ENCODE data around the gene STAB1.

Gene STAB1

DNA sequence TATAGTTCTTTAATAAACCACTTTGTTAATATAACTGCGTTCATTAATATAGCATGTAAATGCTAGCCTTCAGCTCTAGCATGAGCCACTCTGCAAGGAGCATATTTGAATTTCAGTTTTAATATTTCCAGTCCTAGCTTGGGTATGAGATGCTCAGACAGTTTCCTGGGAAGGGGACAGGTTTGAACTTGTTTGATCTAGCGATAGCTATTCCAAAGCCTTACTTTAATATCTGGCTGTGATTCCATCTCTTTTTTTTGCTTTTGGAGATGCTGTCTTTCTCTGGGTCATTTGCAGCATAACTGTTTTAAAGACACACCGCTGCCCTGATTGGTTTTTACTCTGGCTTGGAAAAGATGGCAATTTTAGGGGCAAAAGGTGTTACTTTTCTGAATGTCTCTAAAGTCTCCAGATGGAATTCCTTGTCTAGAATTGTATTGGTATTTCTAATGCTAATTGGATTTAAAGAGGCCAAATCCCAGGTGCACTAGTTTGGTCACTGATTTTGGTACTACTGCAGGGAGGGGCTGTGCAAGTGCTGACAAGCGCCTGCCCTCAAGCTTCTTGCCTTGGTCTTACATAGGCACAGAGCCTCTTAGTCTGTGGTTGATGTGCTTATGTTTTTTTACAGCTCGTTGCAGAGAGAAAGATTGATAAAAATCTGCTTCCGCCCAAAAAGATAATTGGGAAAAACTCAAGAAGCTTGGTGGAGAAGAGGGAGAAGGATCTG, 36.9 kb upstream of the STAB1 start:
- DNase-seq (ENCODE audit: low read depth, low spot score) = no peak

- no peak for DNase-seq (ENCODE audit: low read depth, low spot score)
Measured at GRCh38 chr3:52458770-52459545, 36.2 kb upstream of the STAB1 start.

DNA sequence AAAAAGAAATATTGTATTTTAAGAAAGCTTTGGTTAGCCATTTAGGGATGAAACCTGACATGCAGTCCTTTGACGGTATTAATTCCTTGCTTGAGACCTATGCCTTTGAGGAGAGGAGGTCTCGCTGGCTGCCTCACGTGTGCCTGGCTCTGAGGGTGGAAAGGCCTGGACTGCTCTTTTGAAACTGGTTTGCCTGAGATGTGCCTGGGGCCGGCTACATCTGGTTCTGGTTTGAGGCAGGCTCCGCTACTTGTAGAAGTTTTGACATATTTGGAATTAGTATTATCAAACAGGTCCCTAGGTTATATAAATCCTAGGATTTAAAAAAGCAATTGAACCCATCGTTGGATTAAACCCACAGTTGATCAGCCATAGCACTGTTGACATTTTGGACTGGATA, 33.3 kb upstream of the STAB1 start:
- no peak for DNase-seq (ENCODE audit: low read depth, low spot score)

DNA sequence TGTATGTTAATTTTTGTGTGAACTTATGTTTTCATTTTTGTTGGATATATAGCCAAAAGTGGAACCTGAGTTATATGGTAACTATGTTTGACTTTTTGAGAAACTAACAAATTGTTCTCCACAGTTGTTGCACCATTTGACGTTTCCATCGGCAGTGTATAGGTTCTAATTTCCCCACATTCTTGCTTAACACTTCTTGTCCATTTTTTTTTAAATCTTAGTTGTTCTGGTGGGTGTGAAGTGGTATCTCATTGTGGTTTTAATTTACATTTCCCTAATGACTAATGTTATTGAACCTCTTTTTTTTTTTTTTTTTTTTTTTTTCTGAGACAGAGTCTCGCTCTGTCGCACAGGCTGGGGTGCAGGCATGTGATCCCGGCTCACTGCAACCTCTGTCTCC, 31.7 kb upstream of the STAB1 start:
- DNase-seq (ENCODE audit: low read depth, low spot score) = no peak

- no peak for DNase-seq (ENCODE audit: low read depth, low spot score)
Measured at GRCh38 chr3:52468336-52468735, 26.8 kb upstream of the STAB1 start.

DNA sequence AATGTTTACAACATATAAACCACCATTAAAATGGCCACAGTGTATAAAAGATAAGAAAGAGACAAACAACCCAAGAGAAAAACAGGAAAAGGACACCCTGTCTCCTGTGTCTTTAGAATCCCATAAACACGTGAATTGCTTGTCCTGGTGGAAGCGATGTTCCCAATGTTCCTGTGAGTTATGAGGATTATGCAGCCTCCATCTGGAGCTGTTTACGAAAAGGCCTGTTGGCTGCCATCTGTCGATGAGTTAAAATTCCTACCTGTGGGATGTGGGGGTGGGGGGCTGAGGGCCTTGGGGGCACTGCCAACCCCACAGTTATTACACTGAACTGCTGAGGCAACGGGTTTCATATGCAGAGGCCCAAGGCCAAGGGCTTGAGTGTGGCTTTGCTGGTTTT, 26.1 kb upstream of the STAB1 start:
- no peak for DNase-seq (ENCODE audit: low read depth, low spot score)

DNA sequence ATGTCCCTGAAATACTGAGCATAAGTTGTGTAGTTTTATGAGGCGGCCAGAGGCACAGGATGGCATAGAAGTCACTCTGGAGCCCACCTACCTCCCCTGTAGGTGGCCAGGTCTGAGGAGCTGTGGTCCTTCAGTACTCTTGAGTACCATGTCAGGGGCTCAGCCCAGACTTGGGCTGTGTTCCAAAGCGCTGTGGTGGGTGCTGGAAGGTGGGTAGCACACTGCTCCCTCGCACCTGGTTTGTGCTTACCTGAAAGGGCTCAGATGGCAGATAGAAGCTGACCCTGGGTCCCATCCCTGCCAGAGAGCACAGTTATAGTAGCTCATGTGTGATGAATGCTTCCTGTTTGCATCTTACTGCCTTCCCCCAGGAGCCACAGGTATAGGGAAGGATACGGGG, 24.2 kb upstream of the STAB1 start:
- no peak for DNase-seq (ENCODE audit: low read depth, low spot score)

- no peak for DNase-seq (ENCODE audit: low read depth, low spot score)
Measured at GRCh38 chr3:52471371-52472238, 23.5 kb upstream of the STAB1 start.

DNA sequence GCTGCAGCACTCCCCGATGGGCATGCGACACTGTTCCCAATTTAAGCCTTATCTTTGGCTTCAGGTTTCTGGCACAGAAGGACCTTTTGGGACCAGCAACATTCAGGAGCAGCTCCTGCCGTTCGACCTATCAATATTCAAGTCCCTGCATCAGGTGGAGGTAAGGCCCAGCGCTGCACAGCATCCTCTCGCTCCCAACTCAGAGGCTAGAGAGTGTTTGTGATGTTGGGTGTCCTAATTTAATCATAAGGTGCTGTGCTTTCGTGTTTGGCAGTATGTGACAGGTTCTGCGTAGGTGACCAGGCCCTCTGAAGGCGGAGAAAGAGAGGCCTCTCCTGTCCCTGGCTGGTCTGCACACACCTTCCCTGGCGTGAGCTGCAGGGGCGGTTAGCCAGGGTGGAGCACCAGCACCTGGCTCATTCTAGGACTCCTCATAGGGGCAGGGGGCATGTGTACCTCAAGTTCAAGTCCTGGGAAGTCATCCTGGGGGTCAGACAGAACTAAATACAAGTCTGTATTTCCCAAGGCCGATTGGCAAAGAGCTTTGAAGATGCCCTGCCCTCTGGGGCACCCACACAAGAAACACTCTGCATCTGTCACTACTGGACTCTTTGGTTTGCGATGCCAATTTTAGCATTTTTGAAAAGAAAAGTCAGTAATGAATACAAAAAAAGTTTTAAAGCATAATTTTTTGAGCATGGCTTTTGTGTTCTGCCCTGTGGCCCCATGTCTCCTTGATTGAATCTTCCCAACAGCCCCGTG, 22.7 kb upstream of the STAB1 start:
- no peak for DNase-seq (ENCODE audit: low read depth, low spot score)

DNA sequence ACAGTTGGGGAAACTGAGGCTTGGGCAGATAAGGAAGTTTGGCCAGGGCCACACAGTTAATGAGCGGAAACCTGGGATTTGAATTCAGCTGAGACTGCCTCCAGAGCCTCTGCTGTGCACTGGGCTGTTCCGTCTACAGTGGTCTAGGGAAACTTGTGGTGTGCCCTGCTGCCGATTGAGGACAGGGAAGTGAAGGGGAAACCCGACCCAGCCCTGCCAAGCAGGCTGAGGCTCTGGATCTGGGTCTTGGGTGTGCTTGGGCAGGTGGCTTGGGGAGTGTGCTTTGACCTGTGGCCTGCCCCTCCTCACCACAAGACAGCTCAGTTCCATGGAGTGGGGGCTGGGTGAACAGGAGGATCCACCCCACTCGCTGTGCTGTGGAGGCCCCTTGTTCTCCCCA, 22.1 kb upstream of the STAB1 start:
- DNase-seq (ENCODE audit: low read depth, low spot score) = no peak

DNA sequence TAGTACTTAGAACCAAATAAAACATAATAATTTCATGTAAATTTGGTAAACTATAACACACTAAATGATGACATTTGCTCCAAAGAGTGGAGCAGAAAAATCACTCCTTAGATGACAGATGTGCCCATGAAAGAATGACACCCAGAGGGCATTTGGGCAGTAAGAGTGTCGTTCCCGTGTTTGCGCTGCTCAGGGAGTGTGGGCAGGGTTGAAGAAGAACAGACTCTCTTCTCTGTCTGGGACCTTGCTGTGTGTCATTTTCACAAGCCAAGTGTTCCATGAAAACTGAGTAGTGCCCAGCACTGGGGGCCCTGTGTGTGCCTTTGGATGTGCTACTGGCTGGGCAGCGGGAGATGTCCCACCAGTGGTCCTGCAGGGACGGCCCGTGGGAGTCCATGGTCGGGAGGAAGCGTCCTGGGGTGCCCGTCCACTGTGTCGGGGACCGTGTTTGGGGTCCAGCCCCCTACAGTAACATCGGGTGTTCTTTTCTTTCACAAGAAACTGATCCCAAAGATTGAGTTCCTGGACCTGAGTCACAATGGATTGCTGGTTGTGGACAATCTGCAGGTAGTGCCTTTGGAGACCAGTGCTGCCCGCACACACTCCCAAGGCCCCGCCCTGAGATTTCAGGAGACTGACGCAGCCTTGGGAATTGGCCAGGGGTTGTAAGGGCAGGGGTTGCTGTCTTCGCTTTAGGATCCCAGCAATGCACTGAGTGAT, 17.9 kb upstream of the STAB1 start:
- no peak for DNase-seq (ENCODE audit: low read depth, low spot score)

GRCh38 chr3:52477796-52478095, 17.4 kb upstream of the STAB1 start:
- DNase-seq (ENCODE audit: low read depth, low spot score) = no peak

DNA sequence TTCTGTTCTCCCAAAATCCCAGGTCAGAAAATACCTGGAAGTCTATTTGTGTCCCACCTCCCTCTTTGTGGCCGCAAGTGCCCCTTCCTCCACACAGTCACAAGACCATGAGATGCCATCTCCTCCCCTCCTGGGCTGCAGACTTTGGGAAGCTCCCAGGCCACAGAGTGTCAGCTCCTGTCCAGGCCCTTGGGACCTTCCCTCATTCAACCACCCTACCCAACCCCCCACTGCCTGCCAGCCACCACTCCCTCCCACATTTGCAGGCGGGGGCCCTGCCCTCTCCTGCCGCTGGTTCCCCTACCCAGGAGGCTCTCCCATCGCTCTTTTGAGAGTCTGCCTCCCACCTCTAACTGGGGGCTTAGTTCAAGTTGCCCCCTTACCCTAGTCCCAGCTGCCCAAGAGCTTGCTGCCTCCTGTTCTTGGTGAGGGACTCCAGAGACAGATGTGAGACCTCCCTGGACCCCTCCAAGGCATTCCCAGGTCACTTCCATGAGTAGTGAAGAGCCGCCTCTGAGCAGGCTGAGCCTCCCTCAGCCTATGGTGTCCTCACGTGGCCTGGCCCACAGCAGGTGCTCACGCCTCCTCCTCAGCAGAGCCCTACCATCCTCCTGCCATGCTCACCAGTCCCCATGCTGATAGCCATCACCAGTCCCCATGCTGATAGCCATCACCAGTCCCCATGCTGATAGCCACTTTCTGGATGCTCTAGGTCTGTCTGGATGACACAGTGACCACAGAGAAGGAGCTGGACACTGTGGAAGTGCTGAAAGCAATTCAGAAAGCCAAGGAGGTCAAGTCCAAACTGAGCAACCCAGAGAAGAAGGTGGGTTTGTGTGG, 15.9 kb upstream of the STAB1 start:
- no peak for DNase-seq (ENCODE audit: low read depth, low spot score)

DNA sequence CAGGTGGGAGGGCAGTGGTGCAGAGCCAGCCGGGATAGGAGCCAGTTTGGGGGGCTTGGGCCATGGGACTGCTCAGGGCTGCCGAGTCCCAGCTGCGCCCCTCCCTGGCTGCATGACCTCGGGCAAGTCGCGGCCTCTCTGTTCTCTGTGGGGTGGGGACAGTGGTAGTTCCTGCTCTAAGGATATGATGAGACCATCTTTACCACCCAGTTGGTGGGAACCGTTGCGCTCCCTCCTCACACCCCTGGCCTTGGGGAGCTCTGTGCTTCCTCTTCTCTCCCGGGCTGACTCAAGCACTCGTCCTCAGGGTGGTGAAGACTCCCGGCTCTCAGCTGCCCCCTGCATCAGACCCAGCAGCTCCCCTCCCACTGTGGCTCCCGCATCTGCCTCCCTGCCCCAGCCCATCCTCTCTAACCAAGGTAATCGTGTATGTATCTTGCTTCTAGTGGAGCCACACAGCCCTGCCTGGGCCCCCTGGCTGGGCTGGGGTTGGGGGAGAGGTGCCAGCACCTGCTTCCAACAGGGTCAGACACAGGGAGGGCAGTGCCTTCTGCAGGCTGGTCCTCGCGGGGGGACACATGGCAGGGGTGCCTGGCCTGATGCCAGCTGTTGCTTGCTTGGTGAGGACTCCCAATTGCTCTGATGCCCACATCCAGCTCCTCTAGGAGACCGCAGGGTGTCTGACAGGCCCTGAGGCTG, 15.1 kb upstream of the STAB1 start:
- DNase-seq (ENCODE audit: low read depth, low spot score) = no peak

GRCh38 chr3:52480768-52481715, 14.1 kb upstream of the STAB1 start:
- no peak for DNase-seq (ENCODE audit: low read depth, low spot score)

GRCh38 chr3:52481819-52482521, 13.2 kb upstream of the STAB1 start:
- DNase-seq (ENCODE audit: low read depth, low spot score) = no peak

- no peak for DNase-seq (ENCODE audit: low read depth, low spot score)
Measured at GRCh38 chr3:52483081-52483480, 12.1 kb upstream of the STAB1 start.

All from brain pericyte (primary cell).